Neutrophil (primary cell): ENCODE results near the gene GPR84.

ENCODE experiments used
- H3K27ac ChIP-seq: fragments of 200-600 bp; sonication (generic); 2 replicates; pipeline ENCODE4 v1.5.1; 2016; ENCODE audit warnings: mild to moderate bottlenecking, moderate library complexity
- H3K27me3 ChIP-seq: fragments of 200-600 bp; sonication (generic); 2 replicates; pipeline ENCODE4 v1.6.0; 2016; ENCODE audit warnings: mild to moderate bottlenecking
- H3K36me3 ChIP-seq: fragments of 200-600 bp; sonication (generic); 2 replicates; pipeline ENCODE4 v1.5.1; 2017
- H3K4me1 ChIP-seq, 2 experiments: fragments of 200-600 bp in 1 of 2; sonication (generic) in 1 of 2; 1 replicate in 1 of 2; 2 replicates in 1 of 2; pipeline versions ENCODE4 v1.5.1 to v1.6.1; 2013 to 2016; ENCODE audit warnings: low read depth in 1 of 2, low read length in 1 of 2, mild to moderate bottlenecking in 1 of 2, moderate library complexity in 1 of 2; ENCODE audit not compliant: control insufficient read depth in 1 of 2, insufficient read depth in 1 of 2
- H3K4me3 ChIP-seq, 2 experiments: fragments of 200-600 bp in 1 of 2; sonication (generic) in 1 of 2; 1 replicate in 1 of 2; 2 replicates in 1 of 2; pipeline ENCODE4 v1.5.1; 2013 to 2016; ENCODE audit warnings: low read depth in 1 of 2, low read length in 1 of 2, mild to moderate bottlenecking in 1 of 2, moderate library complexity in 1 of 2
- H3K9me3 ChIP-seq: fragments of 200-600 bp; sonication (generic); 2 replicates; pipeline ENCODE4 v1.5.1; 2016
- CTCF ChIP-seq: fragments of 200-600 bp; sonication (generic); IDR thresholded peaks from 2 replicates; pipeline ENCODE4 v1.5.1; 2016; ENCODE audit warnings: antibody characterized with exemption

The GPR84 gene

GRCh38 chr12:54371328-54372112, 7.2 kb upstream of the GPR84 start:
- peaks cover 40 to 51% of the 10 kb centered on the region in 2 experiments for H3K4me1 ChIP-seq
- H3K27me3 ChIP-seq = no peaks in the 10 kb centered on the region
- H3K4me3 ChIP-seq = no peak overlapping the region
- no peaks in the 10 kb centered on the region for H3K9me3 ChIP-seq
- H3K27ac ChIP-seq = no peak overlapping the region
- H3K36me3 ChIP-seq = no peaks in the 10 kb centered on the region
- TF ChIP-seq CTCF = no peak

GRCh38 chr12:54370171-54370730, 6.0 kb upstream of the GPR84 start:
- Histone ChIP-seq H3K9me3 (no peaks in the 10 kb centered on the region), H3K4me3 (peak overlapping the region in 1 of 2 experiments; percentile 39), H3K27me3 (no peaks in the 10 kb centered on the region), H3K4me1 (peaks cover 53 to 59% of the 10 kb centered on the region in 2 experiments), H3K36me3 (no peaks in the 10 kb centered on the region), H3K27ac (no peak overlapping the region)
- peak; percentile 41 for TF ChIP-seq CTCF

GRCh38 chr12:54369597-54370131, 5.4 kb upstream of the GPR84 start:
- peaks cover 59 to 65% of the 10 kb centered on the region in 2 experiments for H3K4me1 ChIP-seq
- no peaks in the 10 kb centered on the region for H3K9me3 ChIP-seq
- H3K27ac ChIP-seq = no peak overlapping the region
- TF ChIP-seq CTCF = no peak
- no peaks in the 10 kb centered on the region for H3K27me3 ChIP-seq
- H3K36me3 ChIP-seq = no peaks in the 10 kb centered on the region
- H3K4me3 ChIP-seq = peak overlapping the region in 1 of 2 experiments; percentile 54

- no peaks in the 10 kb centered on the region for H3K9me3 ChIP-seq
- H3K36me3 ChIP-seq = no peaks in the 10 kb centered on the region
- H3K4me1 ChIP-seq = peaks cover 66 to 72% of the 10 kb centered on the region in 2 experiments
- peak overlapping the region; percentile 65 for H3K27ac ChIP-seq
- no peaks in the 10 kb centered on the region for H3K27me3 ChIP-seq
- TF ChIP-seq CTCF = peak; percentile 83
- H3K4me3 ChIP-seq = peak overlapping the region; percentile 49 to 54
Measured at GRCh38 chr12:54368709-54369596, 4.7 kb upstream of the GPR84 start.

GRCh38 chr12:54368025-54368708, 3.9 kb upstream of the GPR84 start:
- H3K27me3 ChIP-seq = no peaks in the 10 kb centered on the region
- TF ChIP-seq CTCF = no peak
- peak overlapping the region; percentile 65 for H3K27ac ChIP-seq
- H3K4me1 ChIP-seq = peaks cover 74 to 80% of the 10 kb centered on the region in 2 experiments
- H3K36me3 ChIP-seq = no peaks in the 10 kb centered on the region
- H3K9me3 ChIP-seq = no peaks in the 10 kb centered on the region
- H3K4me3 ChIP-seq = peak overlapping the region; percentile 49 to 54
